HT-29 (cell line): Measurements from ENCODE around the gene JAM3. TPM values are rescaled to one million over a fixed set of nuclear protein-coding genes. Genes with fewer than 3 reads are reported as not detected.
"Not testable (repeated sequence)": the region's sequence is repeated elsewhere in the genome, so short reads cannot be mapped to it uniquely, and the experiment has no call there.

Experiments
- DNase-seq: peaks from one replicate; pipeline ENCODE4 v3.0.0-alpha.2; 2015; ENCODE audit warnings: low spot score
- total RNA-seq: library from RNA; depleted of rRNA; stranded (reverse); fragments of >200 nt; shearing (Covaris generic); gene quantifications from 2 replicates; pipeline ENCODE4 v1.2.3, GENCODE V29; 2014; rRNA removed

The JAM3 gene
- total RNA-seq, 1 experiment from 2014 or later = not detected

- no peak for DNase-seq
Observed at GRCh38 chr11:134181707-134182106, 112.8 kb downstream of the JAM3 start.

DNA sequence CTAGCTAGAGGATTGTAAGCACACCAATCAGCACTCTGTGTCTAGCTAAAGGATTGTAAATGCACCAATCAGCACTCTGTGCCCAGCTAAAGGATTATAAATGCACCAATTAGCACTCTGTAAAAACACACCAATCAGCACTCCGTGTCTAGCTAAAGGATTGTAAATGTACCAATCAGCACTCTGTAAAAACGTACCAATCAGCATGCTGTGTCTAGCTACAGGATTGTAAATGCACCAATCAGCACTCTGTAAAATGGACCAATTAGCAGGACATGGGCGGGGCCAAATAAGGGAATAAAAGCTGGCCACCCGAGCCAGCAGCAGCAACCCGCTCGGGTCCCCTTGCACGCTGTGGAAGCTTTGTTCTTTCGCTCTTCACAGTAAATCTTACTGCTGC, 119.2 kb downstream of the JAM3 start:
- not testable (repeated sequence) for DNase-seq

GRCh38 chr11:134196756-134197155, 127.9 kb downstream of the JAM3 start:
- DNase-seq = no peak

GRCh38 chr11:134199531-134199930, 130.7 kb downstream of the JAM3 start:
- DNase-seq = no peak

DNA sequence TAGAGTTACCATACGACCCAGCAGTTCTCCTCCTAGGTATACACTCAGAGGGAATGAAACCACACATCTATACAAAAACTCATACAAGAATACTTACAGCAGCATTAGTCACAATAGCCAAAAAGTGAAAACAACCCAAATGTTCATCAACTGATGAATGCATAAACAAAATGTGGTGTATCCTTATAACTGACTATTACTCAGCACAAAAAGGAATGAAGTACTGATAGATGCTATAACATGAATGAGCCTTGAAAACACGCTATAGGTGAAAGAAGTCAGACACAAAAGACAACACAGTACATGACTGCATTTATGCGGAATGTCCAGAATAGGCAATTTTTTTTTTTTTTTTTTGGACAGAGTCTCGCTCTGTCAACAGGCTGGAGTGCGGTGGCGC, 131.8 kb downstream of the JAM3 start:
- no peak for DNase-seq

Other genes starting within 250 kb of the JAM3 start
- not detected in 2 replicates for gene SPATA19, start 223.6 kb upstream of the JAM3 start, total RNA-seq
- 5.6 TPM in 2 replicates for gene IGSF9B, start 112.1 kb upstream of the JAM3 start, total RNA-seq
- 57.0 and 66.3 TPM in 2 replicates for gene NCAPD3, start 154.9 kb downstream of the JAM3 start, total RNA-seq
- 39.2 and 45.1 TPM in 2 replicates for gene VPS26B, start 155.6 kb downstream of the JAM3 start, total RNA-seq
- 45.5 and 47.8 TPM in 2 replicates for gene THYN1, start 184.3 kb downstream of the JAM3 start, total RNA-seq
- 25.9 and 28.5 TPM in 2 replicates for gene ACAD8, start 184.5 kb downstream of the JAM3 start, total RNA-seq
- not detected in 2 replicates for gene GLB1L3, start 207.3 kb downstream of the JAM3 start, total RNA-seq